Activated naive CD8-positive, alpha-beta T cell treated with anti-CD3 and anti-CD28 coated beads for 36 hours (primary cell): ENCODE data around the gene ARL6IP5. TPM values are rescaled to one million over a fixed set of nuclear protein-coding genes. Genes with fewer than 3 reads are reported as not detected.

Experiments
- DNase-seq: peaks from one replicate; pipeline ENCODE4 v3.0.0; 2021
- H3K27ac Mint-ChIP-seq: one replicate; pipeline ENCODE4 v1.8.0; 2022; ENCODE audit warnings: mild to moderate bottlenecking, moderate library complexity, mixed read lengths
- H3K27me3 Mint-ChIP-seq: one replicate; pipeline ENCODE4 v1.8.0; 2022; ENCODE audit warnings: mild to moderate bottlenecking, mixed read lengths
- H3K36me3 Mint-ChIP-seq: one replicate; pipeline ENCODE4 v1.8.0; 2021; ENCODE audit warnings: mild to moderate bottlenecking, mixed read lengths
- H3K4me1 Mint-ChIP-seq: one replicate; pipeline ENCODE4 v1.8.0; 2021; ENCODE audit warnings: mixed read lengths
- H3K4me3 Mint-ChIP-seq: one replicate; pipeline ENCODE4 v1.8.0; 2022; ENCODE audit warnings: mild to moderate bottlenecking, moderate library complexity, mixed read lengths
- H3K9me3 Mint-ChIP-seq: one replicate; pipeline ENCODE4 v1.8.0; 2022; ENCODE audit warnings: mixed read lengths
- total RNA-seq, 2 experiments: library from RNA; stranded (reverse); gene quantifications; one replicate each; pipeline ENCODE4 v1.2.3, GENCODE V29; 2021

ARL6IP5 gene
- total RNA-seq, 2 experiments from 2014 or later, result 67.6 to 69.0 TPM

- Mint-ChIP-seq H3K27ac (peak within 1 kb of the TSS; percentile 97), H3K27me3 (no peaks in the 10 kb centered on the region), H3K4me3 (peak within 1 kb of the TSS; percentile 79), H3K9me3 (no peaks in the 10 kb centered on the region), H3K4me1 (peaks cover 65% of the 10 kb centered on the region), H3K36me3 (peaks cover 7% of the 10 kb centered on the region)
- peak; percentile 91 for DNase-seq
Observed at GRCh38 chr3:69080233-69080920, 4.4 kb upstream of the ARL6IP5 start, which contains the start of gene UBA3. TSS of gene UBA3 (minus strand) at chr3:69080365. CDS start at chr3:69080353, 12 bp downstream.

- H3K27ac Mint-ChIP-seq, result peak overlapping the region; percentile 97
- H3K9me3 Mint-ChIP-seq, result no peaks in the 10 kb centered on the region
- no peak for DNase-seq
- H3K27me3 Mint-ChIP-seq, result no peaks in the 10 kb centered on the region
- peaks cover 12% of the 10 kb centered on the region for H3K36me3 Mint-ChIP-seq
- H3K4me1 Mint-ChIP-seq, result peaks cover 64% of the 10 kb centered on the region
- H3K4me3 Mint-ChIP-seq, result peak overlapping the region; percentile 22
Observed at GRCh38 chr3:69081583-69082262, 3.0 kb upstream of the ARL6IP5 start.

GRCh38 chr3:69082361-69082760 lies 2.4 kb upstream of the ARL6IP5 start:
- Mint-ChIP-seq H3K27me3 (no peaks in the 10 kb centered on the region), H3K4me3 (peak overlapping the region; percentile 61), H3K9me3 (no peaks in the 10 kb centered on the region), H3K27ac (peak overlapping the region; percentile 97), H3K4me1 (peaks cover 64% of the 10 kb centered on the region), H3K36me3 (peaks cover 14% of the 10 kb centered on the region)
- DNase-seq, result no peak

- H3K36me3 Mint-ChIP-seq, result peaks cover 14% of the 10 kb centered on the region
- H3K27me3 Mint-ChIP-seq, result no peaks in the 10 kb centered on the region
- no peaks in the 10 kb centered on the region for H3K9me3 Mint-ChIP-seq
- peak overlapping the region; percentile 97 for H3K27ac Mint-ChIP-seq
- DNase-seq, result peak; percentile 70
- peak overlapping the region; percentile 61 for H3K4me3 Mint-ChIP-seq
- peaks cover 64% of the 10 kb centered on the region for H3K4me1 Mint-ChIP-seq
Observed at GRCh38 chr3:69082805-69083204, 1.9 kb upstream of the ARL6IP5 start.

GRCh38 chr3:69085168-69085832 lies 563 bp downstream of the ARL6IP5 start:
- peak overlapping the region; percentile 97 for H3K27ac Mint-ChIP-seq
- no peaks in the 10 kb centered on the region for H3K27me3 Mint-ChIP-seq
- H3K9me3 Mint-ChIP-seq, result no peaks in the 10 kb centered on the region
- peaks cover 70% of the 10 kb centered on the region for H3K4me1 Mint-ChIP-seq
- peak overlapping the region; percentile 97 for H3K4me3 Mint-ChIP-seq
- peaks cover 28% of the 10 kb centered on the region for H3K36me3 Mint-ChIP-seq
- peak; percentile 42 for DNase-seq

GRCh38 chr3:69085833-69086722 lies 1.3 kb downstream of the ARL6IP5 start:
- DNase-seq, result peak; percentile 81
- peaks cover 34% of the 10 kb centered on the region for H3K36me3 Mint-ChIP-seq
- peak overlapping the region; percentile 97 for H3K27ac Mint-ChIP-seq
- peak overlapping the region; percentile 97 for H3K4me3 Mint-ChIP-seq
- peaks cover 70% of the 10 kb centered on the region for H3K4me1 Mint-ChIP-seq
- H3K27me3 Mint-ChIP-seq, result no peaks in the 10 kb centered on the region
- H3K9me3 Mint-ChIP-seq, result no peaks in the 10 kb centered on the region

- peaks cover 68% of the 10 kb centered on the region for H3K4me1 Mint-ChIP-seq
- peak overlapping the region; percentile 78 for H3K27ac Mint-ChIP-seq
- H3K27me3 Mint-ChIP-seq, result no peaks in the 10 kb centered on the region
- peaks cover 37% of the 10 kb centered on the region for H3K36me3 Mint-ChIP-seq
- peak overlapping the region; percentile 72 for H3K4me3 Mint-ChIP-seq
- no peaks in the 10 kb centered on the region for H3K9me3 Mint-ChIP-seq
- no peak for DNase-seq
Observed at GRCh38 chr3:69087030-69087791, 2.5 kb downstream of the ARL6IP5 start.

GRCh38 chr3:69088063-69088462 lies 3.3 kb downstream of the ARL6IP5 start:
- peaks cover 41% of the 10 kb centered on the region for H3K36me3 Mint-ChIP-seq
- H3K9me3 Mint-ChIP-seq, result no peaks in the 10 kb centered on the region
- peak overlapping the region; percentile 88 for H3K27ac Mint-ChIP-seq
- DNase-seq, result no peak
- H3K27me3 Mint-ChIP-seq, result no peaks in the 10 kb centered on the region
- peak overlapping the region; percentile 77 for H3K4me3 Mint-ChIP-seq
- peaks cover 66% of the 10 kb centered on the region for H3K4me1 Mint-ChIP-seq

GRCh38 chr3:69090021-69090420 lies 5.3 kb downstream of the ARL6IP5 start:
- peaks cover 70% of the 10 kb centered on the region for H3K4me1 Mint-ChIP-seq
- H3K36me3 Mint-ChIP-seq, result peaks cover 50% of the 10 kb centered on the region
- no peak for DNase-seq
- H3K4me3 Mint-ChIP-seq, result peak overlapping the region; percentile 50
- H3K9me3 Mint-ChIP-seq, result no peaks in the 10 kb centered on the region
- H3K27ac Mint-ChIP-seq, result peak overlapping the region; percentile 87
- H3K27me3 Mint-ChIP-seq, result no peaks in the 10 kb centered on the region

- Mint-ChIP-seq H3K36me3 (peaks cover 49% of the 10 kb centered on the region), H3K4me3 (peak overlapping the region; percentile 83), H3K4me1 (peaks cover 81% of the 10 kb centered on the region), H3K27ac (peak overlapping the region; percentile 97), H3K27me3 (no peaks in the 10 kb centered on the region), H3K9me3 (peaks cover 1% of the 10 kb centered on the region)
- DNase-seq, result no peak
Observed at GRCh38 chr3:69091389-69092029, 6.8 kb downstream of the ARL6IP5 start.

GRCh38 chr3:69092030-69092516 lies 7.3 kb downstream of the ARL6IP5 start:
- peaks cover 87% of the 10 kb centered on the region for H3K4me1 Mint-ChIP-seq
- H3K4me3 Mint-ChIP-seq, result peak overlapping the region; percentile 83
- no peaks in the 10 kb centered on the region for H3K27me3 Mint-ChIP-seq
- DNase-seq, result no peak
- peaks cover 52% of the 10 kb centered on the region for H3K36me3 Mint-ChIP-seq
- peaks cover 1% of the 10 kb centered on the region for H3K9me3 Mint-ChIP-seq
- H3K27ac Mint-ChIP-seq, result peak overlapping the region; percentile 97

GRCh38 chr3:69094467-69095205 lies 9.9 kb downstream of the ARL6IP5 start:
- Mint-ChIP-seq H3K27ac (peak overlapping the region; percentile 97), H3K4me3 (peak overlapping the region; percentile 63), H3K36me3 (peaks cover 55% of the 10 kb centered on the region), H3K4me1 (peaks cover 77% of the 10 kb centered on the region), H3K9me3 (peaks cover 1% of the 10 kb centered on the region), H3K27me3 (no peaks in the 10 kb centered on the region)
- no peak for DNase-seq

- Mint-ChIP-seq H3K27ac (peak overlapping the region; percentile 96), H3K4me1 (peaks cover 67% of the 10 kb centered on the region), H3K9me3 (peaks cover 1% of the 10 kb centered on the region), H3K4me3 (peak overlapping the region; percentile 74), H3K36me3 (peaks cover 55% of the 10 kb centered on the region), H3K27me3 (no peaks in the 10 kb centered on the region)
- DNase-seq, result no peak
Observed at GRCh38 chr3:69095636-69096035, 10.9 kb downstream of the ARL6IP5 start.
